Naive thymus-derived CD4-positive, alpha-beta T cell (primary cell): ENCODE results near the gene PRAMEF9. TPM values are rescaled to one million over a fixed set of nuclear protein-coding genes. Genes with fewer than 3 reads are reported as not detected.
"Not testable (repeated sequence)": the region's sequence is repeated elsewhere in the genome, so short reads cannot be mapped to it uniquely, and the experiment has no call there.

Experiments
- ATAC-seq: fragments of 150-1000 bp; cut with Tn5 transposase; 2 replicates; pipeline ENCODE4 v1.10.0; 2021; ENCODE audit warnings: mild to moderate bottlenecking, moderate library complexity
- CTCF ChIA-PET: fragments of 350-600 bp; sonication (Branson Sonifier 250); formaldehyde crosslinking; loops from one replicate; lab custom pipeline; 2021; ENCODE audit warnings: antibody characterized with exemption; lab: Charles Lee
- POLR2A ChIA-PET: fragments of 350-600 bp; sonication (Branson Sonifier 250); formaldehyde crosslinking; loops from one replicate; lab custom pipeline; 2021; ENCODE audit warnings: antibody characterized with exemption, inconsistent platforms; lab: Charles Lee
- DNase-seq, 9 donors: peaks; one replicate each; pipeline versions ENCODE4 v3.0.0 to v3.0.0-alpha.2; 2020 to 2022; ENCODE audit warnings: mixed read lengths in 1 of 9
- H3K27ac ChIP-seq: one replicate; pipeline ENCODE4 v1.7.0; 2013; ENCODE audit warnings: mild to moderate bottlenecking, low read depth, low read length, moderate library complexity
- H3K27me3 ChIP-seq, 2 donors: one replicate each; pipeline ENCODE4 v1.7.0; 2013; ENCODE audit warnings: low read length in 2 of 2, mild to moderate bottlenecking in 2 of 2, moderate library complexity in 2 of 2; ENCODE audit not compliant: control insufficient read depth in 2 of 2, insufficient read depth in 2 of 2
- H3K36me3 ChIP-seq, 3 experiments: 1 replicate in 2 of 3; 2 replicates in 1 of 3; pipeline ENCODE4 v1.7.0; 2013; ENCODE audit warnings: low read length in 3 of 3, mild to moderate bottlenecking in 3 of 3, moderate library complexity in 1 of 3; ENCODE audit not compliant: insufficient read depth in 3 of 3, control insufficient read depth in 2 of 3
- H3K4me1 ChIP-seq, 2 donors: one replicate each; pipeline ENCODE4 v1.7.0; 2013; ENCODE audit warnings: low read length in 2 of 2, mild to moderate bottlenecking in 2 of 2, moderate library complexity in 1 of 2; ENCODE audit not compliant: control insufficient read depth in 2 of 2, insufficient read depth in 2 of 2
- H3K4me3 ChIP-seq: 2 replicates; pipeline ENCODE4 v1.7.0; 2013; ENCODE audit warnings: mild to moderate bottlenecking, low read length
- H3K9me3 ChIP-seq, 3 experiments: 1 replicate in 2 of 3; 2 replicates in 1 of 3; pipeline ENCODE4 v1.7.0; 2013; ENCODE audit warnings: low read length in 3 of 3; ENCODE audit not compliant: control insufficient read depth in 2 of 3
- H3K27ac Mint-ChIP-seq, 9 donors: one replicate each; pipeline ENCODE4 v1.8.0; 2020 to 2022; ENCODE audit warnings: mixed read lengths in 9 of 9, mild to moderate bottlenecking in 8 of 9, moderate library complexity in 5 of 9, inconsistent platforms in 2 of 9
- H3K27me3 Mint-ChIP-seq, 5 donors: one replicate each; pipeline ENCODE4 v1.8.0; 2021 to 2022; ENCODE audit warnings: mixed read lengths in 5 of 5, mild to moderate bottlenecking in 1 of 5
- H3K36me3 Mint-ChIP-seq, 5 donors: one replicate each; pipeline ENCODE4 v1.8.0; 2020 to 2022; ENCODE audit warnings: mixed read lengths in 5 of 5, mild to moderate bottlenecking in 3 of 5, inconsistent platforms in 1 of 5
- H3K4me1 Mint-ChIP-seq, 7 donors: one replicate each; pipeline ENCODE4 v1.8.0; 2020 to 2022; ENCODE audit warnings: mixed read lengths in 7 of 7, mild to moderate bottlenecking in 3 of 7, inconsistent platforms in 1 of 7
- H3K4me3 Mint-ChIP-seq, 10 donors: one replicate each; pipeline ENCODE4 v1.8.0; 2020 to 2022; ENCODE audit warnings: mild to moderate bottlenecking in 10 of 10, mixed read lengths in 10 of 10, moderate library complexity in 6 of 10, inconsistent platforms in 2 of 10
- H3K9me3 Mint-ChIP-seq, 11 donors: one replicate each; pipeline ENCODE4 v1.8.0; 2020 to 2022; ENCODE audit warnings: mixed read lengths in 11 of 11, mild to moderate bottlenecking in 4 of 11, inconsistent platforms in 1 of 11, moderate library complexity in 1 of 11
- intact Hi-C, 2 donors: fragments of 100-400 bp; cut with micrococcal nuclease; formaldehyde crosslinking; loops; one replicate each; pipeline ENCODE4 v1.15.1; 2023
- polyA plus RNA-seq, 2 donors: library from polyadenylated mRNA; unstranded; fragments of 300-500 nt; fragmentation: Illumina TruSeq; gene quantifications; one replicate each; pipeline ENCODE4 v1.2.3, GENCODE V29; 2021
- total RNA-seq, 6 experiments: library from RNA in 5 of 6; stranded (reverse) in 5 of 6; gene quantifications; 1 replicate in 5 of 6; 2 replicates in 1 of 6; pipeline ENCODE4 v1.2.3 and lab custom pipeline; 2021 to 2026

PRAMEF9 gene
- total and polyA plus RNA-seq, 7 experiments from 2014 or later: not detected

DNA sequence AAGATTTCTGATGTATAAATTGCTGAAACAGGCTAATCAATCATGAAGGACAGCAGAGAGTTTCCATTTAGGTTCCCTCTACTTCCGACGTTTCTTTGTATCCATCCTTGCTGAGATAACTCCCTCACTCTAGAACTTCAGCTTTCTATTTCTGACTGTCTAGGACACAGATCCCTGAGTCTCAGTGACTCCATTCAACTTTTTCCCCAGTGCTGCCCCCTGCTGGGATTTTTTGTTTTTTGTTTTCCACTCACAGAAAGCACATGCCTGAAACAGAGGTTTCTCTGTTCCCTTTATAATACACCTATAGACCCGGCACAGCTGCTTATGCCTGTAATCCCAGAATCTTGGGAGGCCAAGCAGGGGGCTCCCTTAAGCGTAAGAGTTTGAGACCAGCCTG, 51.1 kb downstream of the PRAMEF9 start:
- H3K4me1 Mint-ChIP-seq, H3K27me3 ChIP-seq, intact Hi-C loops, ATAC-seq, H3K4me3 Mint-ChIP-seq, CTCF ChIA-PET, H3K36me3 Mint-ChIP-seq, POLR2A ChIA-PET, H3K9me3 ChIP-seq, H3K9me3 Mint-ChIP-seq, DNase-seq, H3K36me3 ChIP-seq, H3K27ac Mint-ChIP-seq, H3K4me1 ChIP-seq, H3K4me3 ChIP-seq, H3K27ac ChIP-seq: not testable (repeated sequence)
- H3K27me3 Mint-ChIP-seq: peaks cover 3 to 15% (median 9%) of the 10 kb centered on the region in 5 donors

DNA sequence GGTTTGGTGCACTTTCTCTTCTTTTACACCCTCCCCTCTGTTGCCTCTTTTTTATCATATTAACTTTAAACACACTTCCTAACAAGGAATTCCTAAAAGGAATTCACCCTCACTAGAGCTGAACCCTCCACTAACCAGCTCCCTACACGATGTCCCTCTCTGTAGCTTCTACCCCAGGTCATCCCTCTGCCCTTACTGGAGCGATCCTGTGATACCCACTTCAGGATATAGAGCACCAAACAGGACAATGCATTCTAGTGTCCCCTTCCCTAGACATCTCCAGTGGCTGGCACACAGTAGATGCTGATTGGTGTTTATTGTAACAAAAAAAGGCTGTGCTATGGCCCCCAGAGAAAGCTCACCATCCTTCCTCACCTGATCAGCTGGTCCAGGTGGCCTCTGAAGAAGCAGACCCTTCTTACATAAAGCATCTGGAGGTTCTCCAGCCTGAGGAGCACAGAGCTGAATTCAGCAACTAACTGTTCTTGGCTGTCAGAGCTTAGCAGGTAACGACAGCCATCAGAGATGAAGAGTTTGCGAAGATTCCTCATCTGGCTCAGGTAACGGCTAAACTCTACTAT, 52.9 kb downstream of the PRAMEF9 start:
- Histone ChIP-seq H3K27ac (no peak overlapping the region), H3K4me1 (no peaks in the 10 kb centered on the region), H3K27me3 (no peaks in the 10 kb centered on the region), H3K36me3 (no peaks in the 10 kb centered on the region), H3K9me3 (no peaks in the 10 kb centered on the region), H3K4me3 (no peak overlapping the region)
- intact Hi-C loops: no loop called here
- no peak for ATAC-seq
- Mint-ChIP-seq H3K27me3 (peaks cover 3 to 15% (median 9%) of the 10 kb centered on the region in 5 donors), H3K4me1 (no peaks in the 10 kb centered on the region), H3K36me3 (no peaks in the 10 kb centered on the region), H3K27ac (no peak overlapping the region), H3K4me3 (no peak overlapping the region), H3K9me3 (no peaks in the 10 kb centered on the region)
- DNase-seq: no peak
- ChIA-PET POLR2A (no interaction called here), CTCF (no interaction called here)

DNA sequence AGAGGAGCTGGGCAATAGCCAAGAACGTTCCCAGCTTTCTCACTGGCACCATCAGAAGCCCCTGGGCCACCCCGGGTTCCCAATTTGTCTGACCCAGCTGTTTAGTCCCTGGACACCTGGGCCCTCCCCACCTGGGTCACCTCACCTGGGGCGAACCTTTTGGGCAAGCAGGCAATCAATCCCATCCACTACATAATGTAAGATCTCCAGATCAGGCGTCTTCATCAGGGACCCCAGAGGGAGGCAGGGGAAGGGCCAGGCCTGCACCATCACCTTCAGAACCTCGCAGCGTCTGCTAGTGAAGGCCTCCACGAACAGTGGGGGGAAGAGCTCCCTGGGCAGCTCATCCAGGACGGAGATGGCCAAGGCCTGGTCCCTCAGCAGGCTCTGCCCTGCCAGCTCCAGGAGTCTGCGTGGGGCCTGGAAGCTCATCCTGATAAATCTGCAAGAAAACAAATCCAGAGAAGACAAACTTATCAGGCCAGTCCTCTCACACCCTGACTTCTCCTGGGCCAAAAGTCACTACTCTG, 54.1 kb downstream of the PRAMEF9 start, which contains the start of gene PRAMEF18:
Gene PRAMEF18 (minus strand): TSS at position 480 of the 530 bp plus-strand sequence. CDS start 48 bp downstream, at position 432.
- H3K4me1 Mint-ChIP-seq, ATAC-seq, H3K9me3 Mint-ChIP-seq, H3K36me3 Mint-ChIP-seq, POLR2A ChIA-PET, H3K27ac Mint-ChIP-seq, CTCF ChIA-PET, DNase-seq, H3K9me3 ChIP-seq, H3K4me3 ChIP-seq, H3K4me3 Mint-ChIP-seq, H3K27me3 ChIP-seq, H3K27ac ChIP-seq, intact Hi-C loops, H3K36me3 ChIP-seq, H3K4me1 ChIP-seq: not testable (repeated sequence)
- peaks cover 3 to 21% (median 12%) of the 10 kb centered on the region in 5 donors for H3K27me3 Mint-ChIP-seq

DNA sequence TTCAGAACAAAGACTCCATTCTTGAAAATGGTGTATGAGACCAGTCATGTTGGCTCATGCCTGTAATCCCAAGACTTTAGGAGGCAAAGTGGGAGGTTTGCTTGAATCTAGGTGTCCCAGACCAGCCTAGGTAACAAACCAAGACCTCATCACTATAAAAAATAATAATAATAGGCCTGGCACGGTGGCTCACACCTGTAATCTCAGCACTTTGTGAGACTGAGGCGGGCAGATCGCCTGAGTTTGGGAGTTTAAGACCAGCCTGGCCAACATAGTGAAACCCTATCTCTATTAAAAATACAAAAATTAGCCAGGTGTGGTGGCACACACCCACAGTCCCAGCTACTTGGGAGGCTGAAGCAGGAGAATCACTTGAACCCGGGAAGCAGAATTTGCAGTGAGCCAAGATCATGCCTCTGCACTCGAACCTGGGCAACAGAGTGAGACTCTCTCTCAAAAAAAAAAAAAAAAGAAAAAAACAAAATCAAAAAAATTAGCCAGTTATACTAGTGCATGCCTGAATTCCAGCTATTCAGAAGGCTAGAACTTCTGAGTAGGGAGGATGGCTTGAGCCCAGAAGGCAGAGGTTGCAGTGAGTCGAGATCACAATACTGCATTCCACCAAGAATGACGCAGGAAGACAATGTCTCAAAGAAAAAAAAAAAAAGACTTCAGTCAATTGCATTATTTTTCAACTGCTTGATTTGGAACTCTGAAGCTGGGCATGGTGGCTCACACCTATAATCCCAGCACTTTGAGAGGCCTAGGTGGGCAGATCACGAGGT, 55.8 kb downstream of the PRAMEF9 start:
- DNase-seq, H3K4me3 Mint-ChIP-seq, CTCF ChIA-PET, H3K27me3 ChIP-seq, intact Hi-C loops, H3K27ac ChIP-seq, H3K4me1 Mint-ChIP-seq, H3K36me3 Mint-ChIP-seq, ATAC-seq, H3K4me3 ChIP-seq, H3K9me3 ChIP-seq, POLR2A ChIA-PET, H3K4me1 ChIP-seq, H3K27ac Mint-ChIP-seq, H3K36me3 ChIP-seq, H3K9me3 Mint-ChIP-seq: not testable (repeated sequence)
- H3K27me3 Mint-ChIP-seq: peaks cover 3 to 25% (median 15%) of the 10 kb centered on the region in 5 donors

DNA sequence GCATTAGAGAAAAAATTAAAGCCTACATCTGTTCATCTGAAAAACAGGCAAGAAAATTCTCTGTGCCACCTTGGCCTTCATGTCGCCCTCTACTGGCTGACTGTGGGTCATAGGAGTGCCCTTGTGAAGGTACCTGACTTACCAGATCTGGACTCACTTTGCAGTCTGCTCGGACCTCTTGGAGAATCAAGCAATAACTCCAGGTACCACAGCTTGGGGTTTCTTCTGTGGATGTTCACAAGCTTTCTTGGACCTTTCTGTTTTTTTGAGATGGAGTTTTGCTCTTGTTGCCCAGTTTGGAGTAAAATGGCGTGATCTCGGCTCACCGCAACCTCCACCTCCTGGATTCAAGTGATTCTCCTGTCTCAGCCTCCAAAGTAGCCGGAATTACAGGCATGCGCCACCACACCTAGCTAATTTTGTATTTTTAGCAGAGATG, 56.7 kb downstream of the PRAMEF9 start:
- ChIA-PET CTCF (no interaction called here), POLR2A (no interaction called here)
- Mint-ChIP-seq H3K4me1 (no peaks in the 10 kb centered on the region), H3K4me3 (no peak overlapping the region), H3K36me3 (no peaks in the 10 kb centered on the region), H3K27ac (no peak overlapping the region), H3K9me3 (peaks cover 0 to 2% (median 0%) of the 10 kb centered on the region in 11 donors), H3K27me3 (peaks cover 3 to 25% (median 15%) of the 10 kb centered on the region in 5 donors)
- Histone ChIP-seq H3K4me1 (no peaks in the 10 kb centered on the region), H3K36me3 (no peaks in the 10 kb centered on the region), H3K4me3 (no peak overlapping the region), H3K27ac (no peak overlapping the region), H3K9me3 (no peaks in the 10 kb centered on the region), H3K27me3 (no peaks in the 10 kb centered on the region)
- intact Hi-C loops: no loop called here
- ATAC-seq: no peak
- DNase-seq: peak in 2 of 9 donors; percentile 12 to 35
